ENCODE results near the gene SGSM2. TPM values are rescaled to one million over a fixed set of nuclear protein-coding genes. Genes with fewer than 3 reads are reported as not detected.

SGSM2 gene
- total RNA-seq, 1 experiment from 2014 or later, result 65.6 TPM

DNA sequence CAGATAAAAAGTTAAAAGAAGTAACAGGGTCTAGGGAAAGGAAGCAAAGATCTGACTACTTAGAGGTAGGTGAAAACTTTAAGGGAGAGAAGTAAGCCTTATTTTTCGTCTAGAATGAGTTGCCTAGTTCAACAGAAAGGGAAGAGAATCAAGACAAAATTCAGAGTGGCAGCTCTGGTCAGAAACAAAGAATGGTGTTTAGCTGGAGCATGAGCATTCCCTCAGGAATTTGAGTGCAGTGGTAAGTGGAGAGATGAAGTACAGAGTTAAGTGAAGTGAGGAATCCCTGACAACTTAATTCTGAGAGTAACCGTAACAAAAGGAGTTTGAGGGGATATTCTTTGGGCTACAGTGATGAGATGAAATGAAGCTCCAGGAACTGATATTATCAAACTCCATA is 45.2 kb upstream of the SGSM2 start:
- Histone ChIP-seq H3K4me1 (no peaks in the 10 kb centered on the region), H3K4me3 (ENCODE audit: low read depth, low read length) (no peak overlapping the region), H3K9me3 (no peaks in the 10 kb centered on the region), H3K36me3 (ENCODE audit: control insufficient read depth, insufficient read depth, low read length) (peaks cover 3% of the 10 kb centered on the region), H3K27me3 (replicated peaks; ENCODE audit: control insufficient read depth, insufficient read depth, low read length) (no peaks in the 10 kb centered on the region)
- H3K4me3 Mint-ChIP-seq (ENCODE audit: unreplicated experiment), result no peak overlapping the region
- intact Hi-C loops (cut with micrococcal nuclease; ENCODE audit: unreplicated experiment), result no loop called here
- H3K27ac Mint-ChIP-seq (ENCODE audit: unreplicated experiment), result no peak overlapping the region
- TF ChIP-seq, protein P1, sequence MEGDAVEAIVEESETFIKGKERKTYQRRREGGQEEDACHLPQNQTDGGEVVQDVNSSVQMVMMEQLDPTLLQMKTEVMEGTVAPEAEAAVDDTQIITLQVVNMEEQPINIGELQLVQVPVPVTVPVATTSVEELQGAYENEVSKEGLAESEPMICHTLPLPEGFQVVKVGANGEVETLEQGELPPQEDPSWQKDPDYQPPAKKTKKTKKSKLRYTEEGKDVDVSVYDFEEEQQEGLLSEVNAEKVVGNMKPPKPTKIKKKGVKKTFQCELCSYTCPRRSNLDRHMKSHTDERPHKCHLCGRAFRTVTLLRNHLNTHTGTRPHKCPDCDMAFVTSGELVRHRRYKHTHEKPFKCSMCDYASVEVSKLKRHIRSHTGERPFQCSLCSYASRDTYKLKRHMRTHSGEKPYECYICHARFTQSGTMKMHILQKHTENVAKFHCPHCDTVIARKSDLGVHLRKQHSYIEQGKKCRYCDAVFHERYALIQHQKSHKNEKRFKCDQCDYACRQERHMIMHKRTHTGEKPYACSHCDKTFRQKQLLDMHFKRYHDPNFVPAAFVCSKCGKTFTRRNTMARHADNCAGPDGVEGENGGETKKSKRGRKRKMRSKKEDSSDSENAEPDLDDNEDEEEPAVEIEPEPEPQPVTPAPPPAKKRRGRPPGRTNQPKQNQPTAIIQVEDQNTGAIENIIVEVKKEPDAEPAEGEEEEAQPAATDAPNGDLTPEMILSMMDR (IDR thresholded peaks at IDR 0.05; ENCODE audit: insufficient read depth in 1 of 2, low read depth in 1 of 2, low read length in 1 of 2, severe bottlenecking in 1 of 2, unreplicated experiment in 1 of 2), result no peak
- no peaks in the 10 kb centered on the region for H3K9me3 Mint-ChIP-seq (ENCODE audit: unreplicated experiment)
- peaks cover 61% of the 10 kb centered on the region for H3K36me3 Mint-ChIP-seq (ENCODE audit: insufficient read depth, unreplicated experiment)
- no TSS peak for BruUV-seq (replicated peaks)
- H3K27me3 Mint-ChIP-seq (ENCODE audit: insufficient read depth, unreplicated experiment), result no peaks in the 10 kb centered on the region
- no peak for DNase-seq
- peaks cover 4% of the 10 kb centered on the region for H3K4me1 Mint-ChIP-seq (ENCODE audit: low read depth, unreplicated experiment)
- POLR2A ChIA-PET, result no interaction called here
- CTCF ChIA-PET, result no interaction called here

DNA sequence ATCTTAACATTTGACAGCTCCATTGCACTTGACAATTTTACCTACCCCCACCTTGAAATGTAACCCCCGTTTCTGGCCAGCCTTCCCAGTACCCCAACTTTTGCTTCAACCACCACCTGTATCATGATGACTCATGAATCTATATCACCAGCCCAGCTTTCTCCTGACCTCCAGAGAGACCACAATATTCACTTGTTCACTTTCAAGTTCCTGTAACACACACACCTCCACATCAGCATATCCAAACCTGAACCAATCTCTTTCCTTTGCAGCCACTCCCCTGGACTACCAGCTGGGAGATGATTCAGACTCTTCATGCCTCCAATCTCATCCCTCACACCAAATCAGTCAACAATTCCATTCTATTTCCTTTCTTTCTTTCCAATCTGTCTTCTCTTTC is 41.7 kb upstream of the SGSM2 start:
- H3K4me3 Mint-ChIP-seq (ENCODE audit: unreplicated experiment), result no peak overlapping the region
- no peak for DNase-seq
- H3K27me3 ChIP-seq (replicated peaks; ENCODE audit: control insufficient read depth, insufficient read depth, low read length), result no peaks in the 10 kb centered on the region
- no TSS peak for BruUV-seq (replicated peaks)
- no peak overlapping the region for H3K27ac Mint-ChIP-seq (ENCODE audit: unreplicated experiment)
- no peaks in the 10 kb centered on the region for H3K4me1 ChIP-seq
- ChIA-PET POLR2A (no interaction called here), CTCF (no interaction called here)
- peaks cover 4% of the 10 kb centered on the region for H3K4me1 Mint-ChIP-seq (ENCODE audit: low read depth, unreplicated experiment)
- peaks cover 48% of the 10 kb centered on the region for H3K36me3 Mint-ChIP-seq (ENCODE audit: insufficient read depth, unreplicated experiment)
- peaks cover 3% of the 10 kb centered on the region for H3K36me3 ChIP-seq (ENCODE audit: control insufficient read depth, insufficient read depth, low read length)
- no peaks in the 10 kb centered on the region for H3K9me3 Mint-ChIP-seq (ENCODE audit: unreplicated experiment)
- H3K4me3 ChIP-seq (ENCODE audit: low read depth, low read length), result no peak overlapping the region
- H3K27me3 Mint-ChIP-seq (ENCODE audit: insufficient read depth, unreplicated experiment), result no peaks in the 10 kb centered on the region
- TF ChIP-seq, protein P1 (IDR thresholded peaks at IDR 0.05; ENCODE audit: insufficient read depth in 1 of 2, low read depth in 1 of 2, low read length in 1 of 2, severe bottlenecking in 1 of 2, unreplicated experiment in 1 of 2), result no peak
- intact Hi-C loops (cut with micrococcal nuclease; ENCODE audit: unreplicated experiment), result no loop called here
- H3K9me3 ChIP-seq, result no peaks in the 10 kb centered on the region

DNA sequence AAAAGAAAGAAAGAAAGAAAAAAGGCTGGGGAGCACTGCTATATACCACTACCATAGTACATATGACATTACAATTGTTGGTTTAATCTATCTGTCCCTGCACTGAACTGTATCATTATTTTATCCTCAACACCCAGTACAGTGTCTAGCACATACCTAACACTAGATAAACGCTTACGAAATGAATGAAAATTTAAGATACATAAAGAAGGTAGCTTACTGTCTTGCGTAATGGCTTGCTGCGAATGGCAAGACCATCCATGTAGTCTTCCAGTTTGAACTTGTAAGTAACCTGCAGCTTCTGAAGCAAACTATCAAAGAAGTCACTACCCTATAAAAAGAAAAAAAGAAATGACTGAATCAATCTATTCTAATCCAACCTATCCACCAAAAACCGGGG is 40.3 kb upstream of the SGSM2 start:
- no peaks in the 10 kb centered on the region for H3K9me3 Mint-ChIP-seq (ENCODE audit: unreplicated experiment)
- ChIA-PET CTCF (no interaction called here), POLR2A (no interaction called here)
- TF ChIP-seq, protein P1 (IDR thresholded peaks at IDR 0.05; ENCODE audit: insufficient read depth in 1 of 2, low read depth in 1 of 2, low read length in 1 of 2, severe bottlenecking in 1 of 2, unreplicated experiment in 1 of 2), result no peak
- Histone ChIP-seq H3K9me3 (no peaks in the 10 kb centered on the region), H3K27me3 (replicated peaks; ENCODE audit: control insufficient read depth, insufficient read depth, low read length) (no peaks in the 10 kb centered on the region), H3K36me3 (ENCODE audit: control insufficient read depth, insufficient read depth, low read length) (peaks cover 3% of the 10 kb centered on the region), H3K4me3 (ENCODE audit: low read depth, low read length) (no peak overlapping the region), H3K4me1 (no peaks in the 10 kb centered on the region)
- H3K4me3 Mint-ChIP-seq (ENCODE audit: unreplicated experiment), result no peak overlapping the region
- H3K4me1 Mint-ChIP-seq (ENCODE audit: low read depth, unreplicated experiment), result peaks cover 4% of the 10 kb centered on the region
- no TSS peak for BruUV-seq (replicated peaks)
- intact Hi-C loops (cut with micrococcal nuclease; ENCODE audit: unreplicated experiment), result no loop called here
- peaks cover 40% of the 10 kb centered on the region for H3K36me3 Mint-ChIP-seq (ENCODE audit: insufficient read depth, unreplicated experiment)
- H3K27me3 Mint-ChIP-seq (ENCODE audit: insufficient read depth, unreplicated experiment), result no peaks in the 10 kb centered on the region
- H3K27ac Mint-ChIP-seq (ENCODE audit: unreplicated experiment), result no peak overlapping the region
- no peak for DNase-seq
